Activated CD4-positive, alpha-beta T cell treated with anti-CD3 and anti-CD28 coated beads for 24 hours (primary cell): ENCODE results near the gene SRMS.

Experiments
- DNase-seq, 2 donors: peaks; one replicate each; pipeline ENCODE4 v3.0.0-alpha.2; 2020; ENCODE audit warnings: low read depth in 2 of 2

The SRMS gene

GRCh38 chr20:63501818-63502670 is 45.5 kb downstream of the SRMS start:
- DNase-seq, result no peak

- DNase-seq, result no peak
Measured at GRCh38 chr20:63500902-63501817, 46.4 kb downstream of the SRMS start.

- no peak for DNase-seq
Measured at GRCh38 chr20:63500151-63500901, 47.2 kb downstream of the SRMS start.

- no peak for DNase-seq
Measured at GRCh38 chr20:63499338-63499969, 48.1 kb downstream of the SRMS start.

GRCh38 chr20:63498960-63499337 is 48.6 kb downstream of the SRMS start, which contains the start of gene EEF1A2:
Gene EEF1A2 (minus strand): TSS chr20:63499083. CDS start chr20:63497763, 1,320 bp downstream.
- peak in 1 of 2 donors; percentile 18 for DNase-seq

- DNase-seq, result no peak
Measured at GRCh38 chr20:63497946-63498935, 49.3 kb downstream of the SRMS start.

GRCh38 chr20:63497138-63497945 is 50.2 kb downstream of the SRMS start:
- DNase-seq, result no peak

- DNase-seq, result no peak
Measured at GRCh38 chr20:63496596-63497120, 50.9 kb downstream of the SRMS start.

- DNase-seq, result peak; percentile 72 to 77
Measured at GRCh38 chr20:63495741-63496595, 51.6 kb downstream of the SRMS start.

GRCh38 chr20:63495167-63495720 is 52.3 kb downstream of the SRMS start:
- no peak for DNase-seq

GRCh38 chr20:63494420-63495166 is 53.0 kb downstream of the SRMS start:
- no peak for DNase-seq

GRCh38 chr20:63494084-63494419 is 53.5 kb downstream of the SRMS start:
- DNase-seq, result no peak

GRCh38 chr20:63493563-63494020 is 54.0 kb downstream of the SRMS start:
- no peak for DNase-seq

GRCh38 chr20:63492982-63493381 is 54.6 kb downstream of the SRMS start:
- no peak for DNase-seq

- no peak for DNase-seq
Measured at GRCh38 chr20:63492518-63492917, 55.0 kb downstream of the SRMS start.

GRCh38 chr20:63491635-63492230 is 55.8 kb downstream of the SRMS start:
- DNase-seq, result no peak

GRCh38 chr20:63491078-63491477 is 56.5 kb downstream of the SRMS start:
- DNase-seq, result no peak
